K562 (cell line): ENCODE data around the gene JUN. TPM values are rescaled to one million over a fixed set of nuclear protein-coding genes. Genes with fewer than 3 reads are reported as not detected.

Source experiments
- ATAC-seq: fragments of 200-7000 bp; cut with Tn5 transposase; 3 replicates; pipeline ENCODE4 v1.9.1; 2020; ENCODE audit warnings: moderate library complexity
- BruUV-seq: library from RNA; stranded (reverse); fragments of 400-500 nt; replicated peaks from 2 replicates; lab custom pipeline; 2021; lab: Mats Ljungman, UMichigan
- CTCF ChIA-PET: fragments of 300-600 bp; formaldehyde crosslinking; extraction: SDS; loops from one replicate; lab custom pipeline; 2021; ENCODE audit warnings: low intra/inter-chr PET ratio; lab: Yijun Ruan, JAX
- POLR2A ChIA-PET: fragments of 300-600, 350-650 bp; sonication (Branson Sonifier 250); formaldehyde crosslinking; extraction: SDS; loops from one replicate; lab custom pipeline; 2021; ENCODE audit warnings: antibody characterized with exemption, inconsistent platforms; lab: Yijun Ruan, JAX
- DNase-seq, 4 experiments: peaks; one replicate each; pipeline versions ENCODE4 v3.0.0 to v3.0.0-alpha.2; 2011 to 2018; ENCODE audit warnings: low spot score in 3 of 4, mixed read lengths in 3 of 4; ENCODE audit errors: extremely low read depth in 1 of 4
- FAIRE-seq: peaks from 2 replicates; lab custom pipeline; 2011; peaks lifted over from hg19 to GRCh38; lab: Jason Lieb, UNC
- H2AFZ ChIP-seq: 2 replicates; pipeline ENCODE4 v1.6.0; 2011; ENCODE audit warnings: low read depth, low read length, control low read depth, inconsistent platforms
- H3K27ac ChIP-seq: fragments of 200-600 bp; 3 replicates; pipeline ENCODE4 v1.8.0; 2011; ENCODE audit warnings: low read depth, mild to moderate bottlenecking, control low read depth, inconsistent platforms, low read length, moderate library complexity, mixed read lengths; ENCODE audit errors: extremely low read depth
- H3K27me3 ChIP-seq, 2 experiments: fragments of 300-600 bp in 1 of 2; 2 replicates in 1 of 2; 3 replicates in 1 of 2; pipeline versions ENCODE4 v1.6.0 to v1.8.0; 2011; ENCODE audit warnings: inconsistent platforms in 2 of 2, low read length in 2 of 2, mild to moderate bottlenecking in 1 of 2, mixed read lengths in 1 of 2, moderate library complexity in 1 of 2; ENCODE audit not compliant: control insufficient read depth in 2 of 2, insufficient read depth in 2 of 2
- H3K36me3 ChIP-seq: fragments of 300-600 bp; 3 replicates; pipeline ENCODE4 v1.8.0; 2011; ENCODE audit warnings: mild to moderate bottlenecking, low read length, inconsistent platforms; ENCODE audit not compliant: control insufficient read depth, insufficient read depth
- H3K4me1 ChIP-seq, 2 experiments: fragments of 200-600 bp in 1 of 2; replicated peaks in 1 of 2; 2 replicates in 1 of 2; 3 replicates in 1 of 2; pipeline versions ENCODE4 v1.5.1 to v1.8.0; 2011; ENCODE audit warnings: inconsistent platforms in 2 of 2, low read length in 2 of 2, mild to moderate bottlenecking in 1 of 2, mixed read lengths in 1 of 2, moderate library complexity in 1 of 2; ENCODE audit not compliant: control insufficient read depth in 2 of 2, insufficient read depth in 2 of 2
- H3K4me2 ChIP-seq: 2 replicates; pipeline ENCODE4 v1.6.1; 2011; ENCODE audit warnings: low read length, control low read depth, inconsistent platforms, mixed read lengths; ENCODE audit not compliant: insufficient read depth
- H3K4me3 ChIP-seq: fragments of 200-600 bp; sonication (generic), shearing (Covaris generic); 2 replicates; pipeline ENCODE4 v1.5.1; 2016; ENCODE audit warnings: control low read depth, inconsistent platforms
- H3K79me2 ChIP-seq: fragments of 200-600 bp; 3 replicates; pipeline ENCODE4 v1.8.0; 2011; ENCODE audit warnings: low read length, inconsistent platforms; ENCODE audit not compliant: control insufficient read depth, insufficient read depth
- H3K9ac ChIP-seq, 2 experiments: 2 replicates each; pipeline versions ENCODE4 v1.6.0 to v1.6.1; 2011; ENCODE audit warnings: low read depth in 2 of 2, low read length in 2 of 2, control low read depth in 1 of 2, inconsistent platforms in 1 of 2, mild to moderate bottlenecking in 1 of 2, mixed read lengths in 1 of 2; ENCODE audit not compliant: insufficient read depth in 1 of 2
- H3K9me1 ChIP-seq: one replicate; pipeline ENCODE4 v1.6.0; 2011; ENCODE audit warnings: inconsistent platforms, mild to moderate bottlenecking, low read length, moderate library complexity; ENCODE audit not compliant: control insufficient read depth, insufficient read depth
- H3K9me3 ChIP-seq: replicated peaks from 2 replicates; pipeline ENCODE4 v1.5.1; 2011; ENCODE audit warnings: low read depth, low read length, inconsistent platforms; ENCODE audit not compliant: control insufficient read depth, insufficient read depth
- H4K20me1 ChIP-seq: replicated peaks from 2 replicates; pipeline ENCODE4 v1.6.1; 2011; ENCODE audit warnings: low read length, inconsistent platforms, mixed read lengths; ENCODE audit not compliant: control insufficient read depth, insufficient read depth
- AFF1 ChIP-seq, 2 experiments: fragments of 450-650 bp; IDR thresholded peaks; 2 replicates each; pipeline ENCODE4 v1.6.1; 2018; ENCODE audit warnings: mild to moderate bottlenecking in 2 of 2, low read depth in 1 of 2; ENCODE audit not compliant: partially characterized antibody in 2 of 2
- E2F3 ChIP-seq: fragments of 250-450 bp; sonication (Bioruptor Pico); IDR thresholded peaks from 2 replicates; pipeline ENCODE4 v1.4.0; 2020; ENCODE audit warnings: mild to moderate bottlenecking
- KLF6 ChIP-seq: fragments of 250-450 bp; sonication (Bioruptor Pico); IDR thresholded peaks from 2 replicates; pipeline ENCODE4 v1.4.0; 2020; ENCODE audit warnings: mild to moderate bottlenecking, moderate library complexity, borderline replicate concordance
- NKRF ChIP-seq: fragments of 450-650 bp; IDR thresholded peaks from 2 replicates; pipeline ENCODE4 v1.6.1; 2016; ENCODE audit warnings: borderline replicate concordance
- RBBP5 ChIP-seq: fragments of 200-600 bp; sonication (generic); IDR thresholded peaks from 2 replicates; pipeline ENCODE4 v1.6.1; 2012; ENCODE audit warnings: borderline replicate concordance, mild to moderate bottlenecking, low read length, control low read depth, inconsistent platforms; ENCODE audit not compliant: insufficient read depth, poor library complexity, severe bottlenecking
- SRSF1 ChIP-seq: fragments of 200-400 bp; formaldehyde crosslinking; IDR thresholded peaks from 2 replicates; pipeline ENCODE4 v1.6.1; 2017; ENCODE audit warnings: mild to moderate bottlenecking, low read depth, low read length, moderate library complexity
- ZNF146 ChIP-seq: IDR thresholded peaks from one replicate; pipeline ENCODE4 v1.6.1; 2018; ENCODE audit warnings: missing compliant biosample characterization; ENCODE audit not compliant: unreplicated experiment
- ZNF197 ChIP-seq: fragments of 200-800 bp; sonication (Bioruptor generic); IDR thresholded peaks from 2 replicates; pipeline ENCODE4 v1.6.1; 2016; ENCODE audit warnings: low read depth, missing genetic modification characterization, missing compliant biosample characterization
- ZNF586 ChIP-seq: fragments of 450-650 bp; formaldehyde crosslinking; conservative IDR thresholded peaks from 2 replicates; pipeline ENCODE4 v1.4.0; 2020; ENCODE audit warnings: mild to moderate bottlenecking, moderate library complexity
- ZNF717 ChIP-seq: fragments of 250-450 bp; sonication (Bioruptor Pico); IDR thresholded peaks from 2 replicates; pipeline ENCODE4 v1.5.0; 2021
- whole genome bisulfite sequencing: fragments of 100-300 bp; shearing (Covaris generic); methylation state at CpG from one replicate; pipeline ENCODE4 v1.1.6; 2016; ENCODE audit warnings: low coverage, mixed read lengths; ENCODE audit not compliant: insufficient coverage; ENCODE audit errors: missing lambda C conversion rate; 5-methylcytosine and 5-hydroxymethylcytosine counted together
- in situ Hi-C: fragments of 300-500 bp; cut with MboI; formaldehyde crosslinking; loops from 4 replicates; pipeline ENCODE4 v1.15.0; 2018; ENCODE audit warnings: inconsistent platforms, mixed read lengths
- intact Hi-C: fragments of 100-400 bp; cut with micrococcal nuclease; formaldehyde crosslinking; loops from 2 replicates; pipeline ENCODE4 v1.14.2; 2022
- polyA plus RNA-seq, 8 experiments: library from polyadenylated mRNA; depleted of rRNA in 4 of 8; stranded (reverse) in 5 of 8; unstranded in 3 of 8; fragments of >200 nt; fragmentation: Nextera tagmentation in 2 of 8; fragmentation: Illumina TruSeq in 1 of 8; extraction: Ambion mirVana in 2 of 8; extraction: Trizol in 1 of 8; gene quantifications; 2 replicates each; pipeline versions ENCODE4 v1.2.1 to v1.2.3, GENCODE V29; 2011 to 2014; ENCODE audit warnings: inconsistent platforms in 1 of 8, missing spikeins in 1 of 8
- total RNA-seq, 7 experiments: library from RNA; depleted of rRNA in 6 of 7; stranded (reverse); fragments of >200 nt in 6 of 7; fragmentation: Illumina TruSeq in 2 of 7; extraction: Trizol in 2 of 7; gene quantifications; 2 replicates each; pipeline versions ENCODE4 v1.2.1 to v1.2.3, GENCODE V29; 2011 to 2021; ENCODE audit warnings: low replicate concordance in 1 of 7

JUN gene
- total and polyA plus RNA-seq, 9 of the 15 experiments (the other 6 are each of a cell fraction or from before 2014, with no cell fraction given) = 0.32 to 23.4 (median 4.0) TPM

DNA sequence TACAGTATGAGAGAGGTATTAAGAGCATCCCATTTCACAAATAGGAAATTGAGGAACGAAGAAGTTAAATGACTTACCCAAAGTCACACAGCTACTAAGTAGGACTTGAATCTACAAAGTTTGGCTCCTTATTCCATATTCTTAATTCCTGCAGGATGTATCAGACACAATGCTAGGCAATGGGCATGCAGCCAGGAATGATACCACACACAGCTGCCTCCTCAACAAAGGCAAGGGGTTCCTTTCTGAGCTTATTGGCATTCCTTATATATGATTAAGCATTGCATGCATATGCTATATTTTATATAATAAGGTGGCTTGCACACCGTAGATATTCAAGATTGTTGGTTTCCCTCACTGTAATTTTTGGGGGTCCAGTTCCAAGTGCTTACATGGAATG is 34.2 kb upstream of the JUN start:
- Histone ChIP-seq H3K36me3 (no peaks in the 10 kb centered on the region), H4K20me1 (no peaks in the 10 kb centered on the region), H3K9ac (no peak overlapping the region), H3K4me3 (no peak overlapping the region), H3K79me2 (no peaks in the 10 kb centered on the region), H3K9me1 (no peaks in the 10 kb centered on the region), H3K4me1 (peaks cover 21 to 27% of the 10 kb centered on the region in 2 experiments), H3K4me2 (no peak overlapping the region), H3K27ac (no peak overlapping the region), H3K9me3 (no peaks in the 10 kb centered on the region), H2AFZ (no peak overlapping the region), H3K27me3 (no peaks in the 10 kb centered on the region)
- POLR2A ChIA-PET = no interaction called here
- in situ Hi-C loops (no loop called here), intact Hi-C loops (no loop called here)
- CTCF ChIA-PET = no interaction called here
- 79% methylated on average over 2 of the region's 2 CpGs for WGBS
- TF ChIP-seq RBBP5 = no peak
- TF ChIP-seq ZNF146 (CRISPR knock-in tag) = no peak
- TF ChIP-seq AFF1 (IDR thresholded peaks at IDR 0.05; ENCODE audit: low read depth in 1 of 2, partially characterized antibody in 2 of 2) = no peak
- TF ChIP-seq KLF6 (CRISPR knock-in tag) = no peak
- TF ChIP-seq ZNF586 (CRISPR knock-in tag) = no peak
- no peak for TF ChIP-seq SRSF1
- no peak for TF ChIP-seq NKRF
- no peak for TF ChIP-seq ZNF197
- TF ChIP-seq E2F3 (CRISPR knock-in tag) = no peak
- TF ChIP-seq ZNF717 = no peak
- BruUV-seq = no TSS peak
- FAIRE-seq = no peak
- DNase-seq = no peak
- no peak for ATAC-seq
